Fibroblast of villous mesenchyme (primary cell): ENCODE data around the gene NUP43. TPM values are rescaled to one million over a fixed set of nuclear protein-coding genes. Genes with fewer than 3 reads are reported as not detected.

Experiments
- DNase-seq: peaks from one replicate; pipeline ENCODE4 v3.0.0-alpha.2; 2010; ENCODE audit warnings: low read depth
- H3K4me3 ChIP-seq: 2 replicates; pipeline ENCODE4 v1.5.1; 2011; ENCODE audit warnings: low read depth, mild to moderate bottlenecking, low read length
- CTCF ChIP-seq: IDR thresholded peaks from 2 replicates; pipeline ENCODE4 v1.5.1; 2012; ENCODE audit warnings: low read depth, mild to moderate bottlenecking, low read length; ENCODE audit not compliant: insufficient read depth
- total RNA-seq: library from RNA; depleted of rRNA; stranded (reverse); fragments of >200 nt; gene quantifications from 2 replicates; pipeline ENCODE4 v1.2.3, GENCODE V29; 2012

The NUP43 gene
- total RNA-seq, 1 donor: 40.6 TPM

GRCh38 chr6:149727793-149728498 lies 18.4 kb downstream of the NUP43 start:
- no peak overlapping the region for H3K4me3 ChIP-seq
- TF ChIP-seq CTCF: no peak
- DNase-seq: peak; percentile 21

- DNase-seq: no peak
- no peak for TF ChIP-seq CTCF
- no peak overlapping the region for H3K4me3 ChIP-seq
Measured at GRCh38 chr6:149725785-149726184, 20.5 kb downstream of the NUP43 start.

GRCh38 chr6:149723771-149724417 lies 22.4 kb downstream of the NUP43 start:
- peak; percentile 88 for DNase-seq
- peak; percentile 93 for TF ChIP-seq CTCF
- no peak overlapping the region for H3K4me3 ChIP-seq

- no peak for TF ChIP-seq CTCF
- no peak overlapping the region for H3K4me3 ChIP-seq
- no peak for DNase-seq
Measured at GRCh38 chr6:149723262-149723661, 23.1 kb downstream of the NUP43 start.

- TF ChIP-seq CTCF: no peak
- no peak for DNase-seq
- no peak overlapping the region for H3K4me3 ChIP-seq
Measured at GRCh38 chr6:149719531-149719930, 26.8 kb downstream of the NUP43 start.

- peak; percentile 81 for DNase-seq
- no peak for TF ChIP-seq CTCF
- H3K4me3 ChIP-seq: peak within 1 kb of the TSS; percentile 93
Measured at GRCh38 chr6:149717588-149718458, 28.5 kb downstream of the NUP43 start, which contains the start of gene LATS1. LATS1 (minus strand) TSS chr6:149718101; CDS start chr6:149702126, 15,975 bp downstream.
